Measurements from ENCODE around the gene SAT1.

DNA sequence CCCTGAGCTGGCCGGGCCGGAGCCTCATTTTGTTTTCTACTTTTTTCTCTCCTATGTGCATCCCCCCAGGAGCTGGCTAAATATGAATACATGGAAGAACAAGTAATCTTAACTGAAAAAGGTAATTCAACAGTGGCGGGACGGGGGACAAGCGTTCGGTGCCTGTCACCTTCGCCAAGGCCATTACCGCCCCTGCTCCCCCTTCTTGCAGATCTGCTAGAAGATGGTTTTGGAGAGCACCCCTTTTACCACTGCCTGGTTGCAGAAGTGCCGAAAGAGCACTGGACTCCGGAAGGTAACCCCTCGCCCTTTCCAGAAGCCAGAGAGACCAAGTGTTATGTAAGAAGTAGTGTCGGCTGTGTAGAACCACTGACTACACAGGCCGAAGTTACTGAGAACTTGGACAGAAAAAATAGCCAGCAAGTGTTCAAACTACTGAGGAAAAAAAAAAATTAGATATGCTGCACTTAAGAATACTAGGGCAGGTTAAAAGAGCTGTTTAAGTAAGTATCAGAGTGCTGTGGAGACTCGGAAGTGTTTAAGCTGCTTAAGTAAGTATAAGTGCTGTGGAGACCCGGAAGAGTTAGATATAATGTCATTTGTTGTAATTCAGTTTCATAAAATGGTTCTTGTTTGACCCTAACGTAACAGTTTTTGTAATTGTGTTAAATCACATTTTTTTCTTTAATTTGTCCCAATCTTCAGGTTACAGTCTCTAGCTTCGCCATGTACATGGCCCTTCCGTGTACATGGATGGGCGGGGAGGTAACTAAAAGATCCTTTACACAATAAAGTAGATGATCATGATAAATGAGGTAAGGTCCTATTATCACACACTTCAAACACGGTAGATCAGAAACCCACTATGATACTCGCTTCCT, 856 bp downstream of the SAT1 start:
- TF ChIP-seq, protein P1, sequence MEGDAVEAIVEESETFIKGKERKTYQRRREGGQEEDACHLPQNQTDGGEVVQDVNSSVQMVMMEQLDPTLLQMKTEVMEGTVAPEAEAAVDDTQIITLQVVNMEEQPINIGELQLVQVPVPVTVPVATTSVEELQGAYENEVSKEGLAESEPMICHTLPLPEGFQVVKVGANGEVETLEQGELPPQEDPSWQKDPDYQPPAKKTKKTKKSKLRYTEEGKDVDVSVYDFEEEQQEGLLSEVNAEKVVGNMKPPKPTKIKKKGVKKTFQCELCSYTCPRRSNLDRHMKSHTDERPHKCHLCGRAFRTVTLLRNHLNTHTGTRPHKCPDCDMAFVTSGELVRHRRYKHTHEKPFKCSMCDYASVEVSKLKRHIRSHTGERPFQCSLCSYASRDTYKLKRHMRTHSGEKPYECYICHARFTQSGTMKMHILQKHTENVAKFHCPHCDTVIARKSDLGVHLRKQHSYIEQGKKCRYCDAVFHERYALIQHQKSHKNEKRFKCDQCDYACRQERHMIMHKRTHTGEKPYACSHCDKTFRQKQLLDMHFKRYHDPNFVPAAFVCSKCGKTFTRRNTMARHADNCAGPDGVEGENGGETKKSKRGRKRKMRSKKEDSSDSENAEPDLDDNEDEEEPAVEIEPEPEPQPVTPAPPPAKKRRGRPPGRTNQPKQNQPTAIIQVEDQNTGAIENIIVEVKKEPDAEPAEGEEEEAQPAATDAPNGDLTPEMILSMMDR (IDR thresholded peaks at IDR 0.05): no peak
- TF ChIP-seq POLR2A (IDR thresholded peaks at IDR 0.05): no peak

Measured in body of pancreas (tissue), 4 donors.